H1 (cell line): ENCODE results near the gene PLCL1. TPM values are rescaled to one million over a fixed set of nuclear protein-coding genes. Genes with fewer than 3 reads are reported as not detected.
A peak's percentile ranks its signal among the peaks of the same experiment; 100 is the strongest.

Experiments used
- CTCF ChIA-PET: fragments of 300-600 bp; sonication (Branson Sonifier 250); formaldehyde crosslinking; loops from one replicate; lab custom pipeline; 2021; ENCODE audit not compliant: partially characterized antibody; lab: Charles Lee
- POLR2A ChIA-PET: fragments of 300-600 bp; sonication (Branson Sonifier 250); formaldehyde crosslinking; loops from one replicate; lab custom pipeline; 2021; ENCODE audit warnings: inconsistent platforms; ENCODE audit not compliant: partially characterized antibody; lab: Charles Lee
- DNase-seq, 2 experiments: peaks; one replicate each; pipeline versions ENCODE4 v3.0.0 to v3.0.0-alpha.2; 2010 to 2022; ENCODE audit warnings: low spot score in 2 of 2, low read depth in 1 of 2, mixed read lengths in 1 of 2
- FAIRE-seq: peaks from 2 replicates; lab custom pipeline; 2011; peaks lifted over from hg19 to GRCh38; lab: Jason Lieb, UNC
- H2AFZ ChIP-seq: 2 replicates; pipeline ENCODE4 v1.8.1; 2012; ENCODE audit warnings: low read length, inconsistent platforms
- H2AK5ac ChIP-seq: 2 replicates; pipeline ENCODE4 v1.6.1; 2013; ENCODE audit warnings: low read depth, low read length
- H2BK120ac ChIP-seq: replicated peaks from 2 replicates; pipeline ENCODE3; 2013; ENCODE audit warnings: low read depth, low read length, inconsistent platforms
- H2BK12ac ChIP-seq: 2 replicates; pipeline ENCODE4 v1.6.1; 2013; ENCODE audit warnings: low read depth, low read length
- H2BK15ac ChIP-seq: 2 replicates; pipeline ENCODE4 v1.6.1; 2013; ENCODE audit warnings: low read length
- H2BK20ac ChIP-seq: 2 replicates; pipeline ENCODE4 v1.6.1; 2013; ENCODE audit warnings: low read length
- H2BK5ac ChIP-seq: 2 replicates; pipeline ENCODE4 v1.6.1; 2013; ENCODE audit warnings: low read depth, low read length
- H3K14ac ChIP-seq: 2 replicates; pipeline ENCODE4 v1.6.1; 2013; ENCODE audit warnings: inconsistent platforms; ENCODE audit not compliant: insufficient read length
- H3K18ac ChIP-seq: 2 replicates; pipeline ENCODE4 v1.6.1; 2013; ENCODE audit warnings: low read length; ENCODE audit errors: extremely low read depth
- H3K23ac ChIP-seq: 2 replicates; pipeline ENCODE4 v1.6.1; 2013; ENCODE audit warnings: inconsistent platforms; ENCODE audit not compliant: insufficient read length
- H3K23me2 ChIP-seq: 2 replicates; pipeline ENCODE4 v1.6.1; 2013; ENCODE audit warnings: low read depth, low read length
- H3K27ac ChIP-seq: 2 replicates; pipeline ENCODE4 v1.6.1; 2011; ENCODE audit warnings: low read depth, low read length, inconsistent platforms
- H3K27me3 ChIP-seq, 4 experiments: replicated peaks in 1 of 4; 1 replicate in 1 of 4; 2 replicates in 3 of 4; pipeline versions ENCODE4 v1.6.1 to v1.8.1; 2011 to 2013; ENCODE audit warnings: low read length in 3 of 4, mild to moderate bottlenecking in 3 of 4, inconsistent platforms in 2 of 4, mixed read lengths in 2 of 4, moderate library complexity in 1 of 4; ENCODE audit not compliant: control insufficient read depth in 3 of 4, insufficient read depth in 3 of 4; ENCODE audit errors: extremely low read depth in 1 of 4
- H3K36me3 ChIP-seq, 4 experiments: 2 replicates each; pipeline versions ENCODE4 v1.6.1 to v1.8.1; 2011 to 2013; ENCODE audit warnings: mild to moderate bottlenecking in 4 of 4, low read length in 3 of 4, moderate library complexity in 2 of 4, control low read depth in 1 of 4, inconsistent platforms in 1 of 4; ENCODE audit not compliant: insufficient read depth in 4 of 4, control insufficient read depth in 2 of 4
- H3K4ac ChIP-seq: replicated peaks from 2 replicates; pipeline ENCODE3; 2013; ENCODE audit warnings: low read length, low read depth, mixed read lengths, inconsistent platforms; ENCODE audit not compliant: insufficient read length
- H3K4me1 ChIP-seq, 4 experiments: replicated peaks in 1 of 4; 1 replicate in 1 of 4; 2 replicates in 3 of 4; pipeline versions ENCODE4 v1.6.1 to v1.8.1; 2011 to 2013; ENCODE audit warnings: low read length in 3 of 4, inconsistent platforms in 2 of 4, mixed read lengths in 1 of 4; ENCODE audit not compliant: insufficient read depth in 4 of 4, control insufficient read depth in 3 of 4
- H3K4me2 ChIP-seq, 2 experiments: 2 replicates each; pipeline versions ENCODE4 v1.6.1 to v1.8.1; 2011 to 2013; ENCODE audit warnings: low read depth in 2 of 2, low read length in 2 of 2, control low read depth in 1 of 2, inconsistent platforms in 1 of 2, mild to moderate bottlenecking in 1 of 2; ENCODE audit not compliant: insufficient read depth in 1 of 2
- H3K4me3 ChIP-seq, 4 experiments: fragments of 200-600, 300-600 bp in 1 of 4; sonication (generic), shearing (Covaris generic), sonication (Bioruptor Twin) in 1 of 4; 2 replicates each; pipeline versions ENCODE4 v1.5.1 to v1.8.1; 2011 to 2016; ENCODE audit warnings: low read length in 4 of 4, low read depth in 3 of 4, control low read depth in 2 of 4, inconsistent platforms in 2 of 4, mild to moderate bottlenecking in 2 of 4, mixed read lengths in 1 of 4, moderate library complexity in 1 of 4; ENCODE audit not compliant: insufficient read depth in 2 of 4; ENCODE audit errors: extremely low read depth in 1 of 4
- H3K56ac ChIP-seq: replicated peaks from 2 replicates; pipeline ENCODE3; 2013; ENCODE audit warnings: low read depth, mild to moderate bottlenecking, mixed read lengths, low read length, inconsistent platforms; ENCODE audit not compliant: insufficient read length
- H3K79me1 ChIP-seq: 2 replicates; pipeline ENCODE4 v1.6.1; 2013; ENCODE audit warnings: low read depth, low read length, control low read depth
- H3K79me2 ChIP-seq, 2 experiments: 2 replicates each; pipeline versions ENCODE4 v1.6.1 to v1.8.1; 2012 to 2013; ENCODE audit warnings: low read length in 2 of 2, mild to moderate bottlenecking in 2 of 2, inconsistent platforms in 1 of 2; ENCODE audit not compliant: insufficient read depth in 2 of 2, control insufficient read depth in 1 of 2
- H3K9ac ChIP-seq, 4 experiments: replicated peaks in 1 of 4; 1 replicate in 1 of 4; 2 replicates in 3 of 4; pipeline versions ENCODE4 v1.6.1 to v1.8.1; 2011 to 2013; ENCODE audit warnings: low read depth in 3 of 4, low read length in 3 of 4, control low read depth in 2 of 4, mild to moderate bottlenecking in 2 of 4, moderate library complexity in 2 of 4, inconsistent platforms in 1 of 4; ENCODE audit errors: extremely low read depth in 1 of 4
- H3K9me3 ChIP-seq, 2 experiments: 2 replicates each; pipeline versions ENCODE4 v1.6.1 to v1.8.1; 2012 to 2013; ENCODE audit warnings: mild to moderate bottlenecking in 2 of 2, moderate library complexity in 2 of 2, control low read depth in 1 of 2, inconsistent platforms in 1 of 2, low read depth in 1 of 2, low read length in 1 of 2, mixed read lengths in 1 of 2; ENCODE audit not compliant: insufficient read depth in 2 of 2
- H4K20me1 ChIP-seq, 2 experiments: replicated peaks in 1 of 2; 2 replicates each; pipeline versions ENCODE3 to v1.8.1; 2011 to 2013; ENCODE audit warnings: inconsistent platforms in 2 of 2, low read length in 2 of 2, mild to moderate bottlenecking in 1 of 2; ENCODE audit not compliant: insufficient read depth in 2 of 2, control insufficient read depth in 1 of 2
- H4K5ac ChIP-seq: 2 replicates; pipeline ENCODE4 v1.6.1; 2013; ENCODE audit warnings: low read length, low read depth, mixed read lengths, inconsistent platforms; ENCODE audit not compliant: insufficient read length
- H4K8ac ChIP-seq: 2 replicates; pipeline ENCODE4 v1.8.0; 2013; ENCODE audit warnings: mild to moderate bottlenecking, moderate library complexity, low read length, inconsistent platforms; ENCODE audit not compliant: insufficient read depth; ENCODE audit errors: extremely low read depth
- H4K91ac ChIP-seq: replicated peaks from 2 replicates; pipeline ENCODE3; 2013; ENCODE audit warnings: low read length, mixed read lengths, inconsistent platforms; ENCODE audit not compliant: insufficient read length
- BACH1 ChIP-seq: IDR thresholded peaks from 2 replicates; pipeline ENCODE4 v1.6.1; 2012; ENCODE audit warnings: low read length, improper control_type of control experiment
- CBX8 ChIP-seq: fragments of 300-800, 300-1000 bp; sonication (generic); IDR thresholded peaks from 2 replicates; pipeline ENCODE4 v1.7.1; 2016; ENCODE audit warnings: low read depth, low read length, borderline replicate concordance
- CEBPB ChIP-seq: IDR thresholded peaks from 2 replicates; pipeline ENCODE4 v1.6.1; 2012; ENCODE audit warnings: low read depth, low read length
- GABPA ChIP-seq: IDR thresholded peaks from 2 replicates; pipeline ENCODE4 v1.6.1; 2011; ENCODE audit warnings: mild to moderate bottlenecking, low read length, moderate library complexity, borderline replicate concordance; ENCODE audit not compliant: insufficient read depth
- KDM4A ChIP-seq: IDR thresholded peaks from one replicate; pipeline ENCODE4 v1.7.1; 2012; ENCODE audit warnings: low read depth, mild to moderate bottlenecking, moderate library complexity, low read length, inconsistent platforms; ENCODE audit not compliant: severe bottlenecking
- RAD21 ChIP-seq, 2 experiments: IDR thresholded peaks in 1 of 2; conservative IDR thresholded peaks in 1 of 2; 2 replicates each; pipeline ENCODE4 v1.6.1; 2011; ENCODE audit warnings: low read depth in 2 of 2, low read length in 2 of 2, improper control_type of control experiment in 1 of 2, inconsistent platforms in 1 of 2, mild to moderate bottlenecking in 1 of 2, moderate library complexity in 1 of 2
- SP4 ChIP-seq: IDR thresholded peaks from 2 replicates; pipeline ENCODE4 v1.6.1; 2012; ENCODE audit warnings: low read length, inconsistent platforms
- TAF7 ChIP-seq: optimal IDR thresholded peaks from 2 replicates; pipeline ENCODE3; 2011; ENCODE audit warnings: low read depth, mild to moderate bottlenecking, inconsistent platforms, low read length, moderate library complexity, borderline replicate concordance
- YY1 ChIP-seq: IDR thresholded peaks from 2 replicates; pipeline ENCODE4 v1.6.1; 2011; ENCODE audit warnings: low read depth, mild to moderate bottlenecking, low read length
- WGBS, 2 experiments: shearing (Covaris generic) in 1 of 2; methylation state at CpG; one replicate each; pipeline versions ENCODE4 v1.1.6 to v1.1.7; 2013 to 2015; ENCODE audit warnings: low lambda C conversion rate in 2 of 2, mixed read lengths in 2 of 2, inconsistent platforms in 1 of 2, low coverage in 1 of 2, missing lambda C conversion rate in 1 of 2; ENCODE audit not compliant: insufficient replicate concordance in 2 of 2, insufficient coverage in 1 of 2, insufficient read length in 1 of 2; ENCODE audit errors: extremely low coverage in 1 of 2, missing lambda C conversion rate in 1 of 2; 5-methylcytosine and 5-hydroxymethylcytosine counted together
- long read RNA-seq, 2 experiments: library from RNA in 1 of 2; library from capped mRNA in 1 of 2; stranded (forward); transcript quantifications; one replicate each; pipeline ENCODE4 v2.0.0, GENCODE V29; 2021; ENCODE audit warnings: inconsistent platforms in 1 of 2
- polyA minus RNA-seq, 3 experiments: library from RNA; depleted of rRNA, polyadenylated mRNA; stranded (reverse); fragments of >200 nt; gene quantifications; 1 replicate in 2 of 3; 2 replicates in 1 of 3; pipeline ENCODE4 v1.2.3, GENCODE V29; 2011
- polyA plus RNA-seq, 7 experiments: library from polyadenylated mRNA; depleted of rRNA in 3 of 7; stranded (reverse) in 5 of 7; unstranded in 2 of 7; fragments of >200 nt in 5 of 7; fragments of 200-250 nt in 2 of 7; gene quantifications; 1 replicate in 5 of 7; 2 replicates in 1 of 7; 4 replicates in 1 of 7; pipeline versions ENCODE4 v1.2.1 to v1.2.3, GENCODE V29; 2011 to 2013; ENCODE audit warnings: missing spikeins in 2 of 7, mixed read lengths in 2 of 7
- total RNA-seq: library from RNA; stranded (reverse); fragmentation: NEBNext Ultra II Directional; extraction: Animal tissue kit (Norgen Biotek cat#: 25700); gene quantifications from 2 replicates; pipeline ENCODE4 v1.2.1, GENCODE V29; 2021
- TF ChIP-seq, protein P1 (sequence below): IDR thresholded peaks from 2 replicates; pipeline ENCODE4 v1.6.1; 2012; ENCODE audit warnings: inconsistent platforms

The PLCL1 gene
- total RNA-seq (not detected in 2 replicates), polyA plus RNA-seq (2011; rRNA removed) (not detected in 2 replicates), polyA minus RNA-seq (2011; rRNA and poly(A)+ RNA removed) (0.06 TPM in 1 of 2 replicates, not detected in the other)
- polyA plus RNA-seq (2011; cell fraction: cytosol; rRNA removed): 0.03 TPM
- polyA plus RNA-seq (2011; cell fraction: nucleus; rRNA removed): not detected
- 0.18 TPM in 1 of 4 replicates, not detected in the others for polyA plus RNA-seq (2012, experiment 1 of 2)
- not detected for polyA plus RNA-seq (2012, experiment 2 of 2)
- polyA plus RNA-seq (2013, experiment 1 of 2): under 0.01 TPM
- 0.02 TPM for polyA plus RNA-seq (2013, experiment 2 of 2)
- polyA minus RNA-seq (2011; cell fraction: cytosol; rRNA and poly(A)+ RNA removed): not detected
- polyA minus RNA-seq (2011; cell fraction: nucleus; rRNA and poly(A)+ RNA removed): 0.30 TPM
- long read RNA-seq, experiment 1: 0 reads
- long read RNA-seq, experiment 2: 0 reads

DNA sequence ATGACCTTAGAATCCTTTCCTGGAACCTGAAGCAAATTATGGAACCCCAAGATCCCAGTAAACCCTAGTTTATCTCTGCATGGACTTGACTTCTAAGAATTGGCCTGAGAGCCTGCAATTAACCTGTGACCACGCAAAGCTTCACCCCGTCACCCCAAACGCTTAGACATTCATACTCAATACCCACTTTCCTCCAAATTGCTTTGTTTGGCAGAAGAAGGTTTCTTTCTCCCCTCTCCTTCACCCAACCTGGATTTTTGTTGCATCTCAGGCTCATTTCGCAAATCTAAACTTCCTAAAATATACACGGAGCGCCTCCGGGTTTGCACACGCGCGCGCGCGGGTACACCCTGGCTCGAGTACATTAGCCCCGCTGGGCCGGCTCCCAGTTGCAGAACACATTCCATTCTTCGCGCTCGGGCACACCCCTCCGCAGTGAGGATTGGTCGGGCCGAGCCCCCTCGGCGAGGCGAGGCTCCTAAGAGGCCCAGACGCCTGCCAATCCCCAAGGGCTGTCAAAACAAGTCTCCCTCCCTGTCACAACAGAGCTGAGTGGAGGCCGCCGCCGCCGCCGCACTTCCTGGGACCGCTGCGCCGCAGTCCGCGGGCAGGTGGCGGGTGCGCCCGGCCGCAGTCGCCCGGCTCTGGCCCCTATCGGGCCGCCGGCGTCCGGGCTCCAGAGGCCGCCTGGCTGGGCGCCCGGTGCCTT lies at the start of gene PLCL1:
Gene PLCL1 (plus strand): TSS at position 545 of the 709 bp plus-strand sequence.
- Histone ChIP-seq H2AFZ (no peak within 1 kb of the TSS), H2BK5ac (no peak within 1 kb of the TSS), H2AK5ac (no peak within 1 kb of the TSS), H4K5ac (no peak within 1 kb of the TSS), H3K4me2 (peak within 1 kb of the TSS; percentile 88 to 92), H4K8ac (peak within 1 kb of the TSS; percentile 28; the same call in 1 of the 2 replicates), H3K36me3 (no peaks in the 10 kb centered on the region), H2BK120ac (no peak within 1 kb of the TSS), H4K20me1 (no peaks in the 10 kb centered on the region), H3K9ac (no peak within 1 kb of the TSS), H3K9me3 (no peaks in the 10 kb centered on the region), H2BK15ac (no peak within 1 kb of the TSS), H3K4me1 (peaks cover 0 to 9% (median 2%) of the 10 kb centered on the region in 4 experiments; a peak in 3 of 7 replicates), H3K27ac (no peak within 1 kb of the TSS), H3K27me3 (peaks cover 9 to 22% (median 16%) of the 10 kb centered on the region in 4 experiments), H2BK20ac (no peak within 1 kb of the TSS), H3K18ac (no peak within 1 kb of the TSS), H3K79me1 (no peaks in the 10 kb centered on the region), H3K14ac (no peak within 1 kb of the TSS), H3K56ac (no peak within 1 kb of the TSS), H3K4ac (no peak within 1 kb of the TSS), H3K79me2 (no peaks in the 10 kb centered on the region), H3K4me3 (peak within 1 kb of the TSS; percentile 36 to 74 (median 54)), H3K23me2 (peaks cover 10% of the 10 kb centered on the region; the same call in 1 of the 2 replicates), H2BK12ac (no peak within 1 kb of the TSS), H3K23ac (no peak within 1 kb of the TSS), H4K91ac (no peak within 1 kb of the TSS)
- 3% methylated on average over 39 of the region's 50 CpGs; no CpG with 5 or more reads in 1 of the 2 experiments for WGBS, 2 experiments
- ChIA-PET CTCF (interaction anchor here (0.7 to 1.4 kb wide), 8 partner anchors 9 to 496 kb away, joined by 3 to 13 read pairs (median 3); no protein-coding TSS in a partner anchor), POLR2A (no interaction called here)
- FAIRE-seq (no peak), DNase-seq (peak; percentile 63 to 92)
- no peak for TF ChIP-seq CBX8
- TF ChIP-seq KDM4A: peak; percentile 53
- TF ChIP-seq RAD21 (IDR thresholded peaks at IDR 0.05 in 1 of 2, conservative IDR thresholded peaks at IDR 0.05 in 1 of 2; ENCODE audit: low read depth in 2 of 2, low read length in 2 of 2): no peak
- TF ChIP-seq CEBPB: no peak
- no peak for TF ChIP-seq BACH1
- TF ChIP-seq, protein P1, sequence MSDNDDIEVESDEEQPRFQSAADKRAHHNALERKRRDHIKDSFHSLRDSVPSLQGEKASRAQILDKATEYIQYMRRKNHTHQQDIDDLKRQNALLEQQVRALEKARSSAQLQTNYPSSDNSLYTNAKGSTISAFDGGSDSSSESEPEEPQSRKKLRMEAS: peak; percentile 61
- TF ChIP-seq YY1: no peak
- TF ChIP-seq TAF7: no peak
- TF ChIP-seq GABPA: no peak
- TF ChIP-seq SP4: no peak
